Fibroblast of lung (primary cell): ENCODE measurements around the gene SHISA8.

Experiments used
- EZH2 ChIP-seq: IDR thresholded peaks from 2 replicates; pipeline ENCODE4 v1.5.1; 2012; ENCODE audit warnings: low read length, control low read depth, mild to moderate bottlenecking; ENCODE audit errors: missing control alignments
- TF ChIP-seq, protein P1 (sequence below), 2 donors: IDR thresholded peaks in 1 of 2; conservative IDR thresholded peaks in 1 of 2; 1 replicate in 1 of 2; 2 replicates in 1 of 2; pipeline ENCODE4 v1.5.1; 2011 to 2012; ENCODE audit warnings: low read length in 2 of 2, control low read depth in 1 of 2, inconsistent platforms in 1 of 2, low read depth in 1 of 2, mild to moderate bottlenecking in 1 of 2

DNA sequence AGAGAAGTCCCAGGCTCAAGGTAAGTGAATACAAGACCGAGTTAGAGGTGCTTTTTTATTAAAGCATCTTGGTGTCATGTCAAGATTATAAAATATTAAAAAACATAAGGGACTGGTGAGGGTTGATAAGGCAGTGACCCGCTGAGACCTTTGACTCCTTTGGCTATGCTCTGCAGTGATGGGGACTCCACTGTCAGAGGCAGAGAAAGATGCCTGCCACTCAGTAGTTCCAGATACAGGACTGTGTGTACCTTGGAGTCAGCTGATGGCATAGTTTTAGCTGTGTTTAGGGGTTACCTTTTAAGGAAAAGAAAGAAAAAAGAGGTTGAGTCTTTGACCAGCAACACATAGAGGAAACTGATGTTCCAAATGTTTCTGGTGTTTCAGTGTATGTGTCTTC is 40.8 kb downstream of the SHISA8 start:
- TF ChIP-seq, protein P1, sequence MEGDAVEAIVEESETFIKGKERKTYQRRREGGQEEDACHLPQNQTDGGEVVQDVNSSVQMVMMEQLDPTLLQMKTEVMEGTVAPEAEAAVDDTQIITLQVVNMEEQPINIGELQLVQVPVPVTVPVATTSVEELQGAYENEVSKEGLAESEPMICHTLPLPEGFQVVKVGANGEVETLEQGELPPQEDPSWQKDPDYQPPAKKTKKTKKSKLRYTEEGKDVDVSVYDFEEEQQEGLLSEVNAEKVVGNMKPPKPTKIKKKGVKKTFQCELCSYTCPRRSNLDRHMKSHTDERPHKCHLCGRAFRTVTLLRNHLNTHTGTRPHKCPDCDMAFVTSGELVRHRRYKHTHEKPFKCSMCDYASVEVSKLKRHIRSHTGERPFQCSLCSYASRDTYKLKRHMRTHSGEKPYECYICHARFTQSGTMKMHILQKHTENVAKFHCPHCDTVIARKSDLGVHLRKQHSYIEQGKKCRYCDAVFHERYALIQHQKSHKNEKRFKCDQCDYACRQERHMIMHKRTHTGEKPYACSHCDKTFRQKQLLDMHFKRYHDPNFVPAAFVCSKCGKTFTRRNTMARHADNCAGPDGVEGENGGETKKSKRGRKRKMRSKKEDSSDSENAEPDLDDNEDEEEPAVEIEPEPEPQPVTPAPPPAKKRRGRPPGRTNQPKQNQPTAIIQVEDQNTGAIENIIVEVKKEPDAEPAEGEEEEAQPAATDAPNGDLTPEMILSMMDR (conservative IDR thresholded peaks at IDR 0.05 in 1 of 2, IDR thresholded peaks at IDR 0.05 in 1 of 2; ENCODE audit: low read depth in 1 of 2, low read length in 2 of 2) = no peak
- TF ChIP-seq EZH2 = no peak
